AG10803 (cell line): ENCODE measurements around the gene CDK7.

Source experiments
- DNase-seq: peaks from one replicate; pipeline ENCODE4 v3.0.0; 2010; ENCODE audit warnings: low read depth
- H3K4me3 ChIP-seq: 2 replicates; pipeline ENCODE4 v1.5.1; 2011; ENCODE audit warnings: mild to moderate bottlenecking, low read length, control low read depth
- CTCF ChIP-seq: conservative IDR thresholded peaks from 2 replicates; pipeline ENCODE4 v1.5.1; 2011; ENCODE audit warnings: mild to moderate bottlenecking, low read length, control low read depth, inconsistent platforms

The CDK7 gene

GRCh38 chr5:69292306-69292705, 57.6 kb downstream of the CDK7 start:
- H3K4me3 ChIP-seq = no peak overlapping the region
- no peak for TF ChIP-seq CTCF
- DNase-seq = no peak

- no peak for DNase-seq
- no peak for TF ChIP-seq CTCF
These were observed 59.2 kb downstream of the CDK7 start for GRCh38 chr5:69293882-69294281.

GRCh38 chr5:69295088-69295754, 60.5 kb downstream of the CDK7 start:
- TF ChIP-seq CTCF = no peak
- DNase-seq = peak; percentile 21
- no peak overlapping the region for H3K4me3 ChIP-seq

More at GRCh38 chr5:69293882-69294281, 59.2 kb downstream of the CDK7 start:
- no peak overlapping the region for H3K4me3 ChIP-seq

GRCh38 chr5:69299625-69300024, 64.9 kb downstream of the CDK7 start:
- no peak overlapping the region for H3K4me3 ChIP-seq
- DNase-seq = no peak
- TF ChIP-seq CTCF = no peak

GRCh38 chr5:69300537-69301203, 66.0 kb downstream of the CDK7 start:
- no peak for DNase-seq
- no peak overlapping the region for H3K4me3 ChIP-seq
- no peak for TF ChIP-seq CTCF

- no peak for DNase-seq
These were observed 70.8 kb downstream of the CDK7 start for GRCh38 chr5:69305512-69305911.

More at GRCh38 chr5:69305512-69305911, 70.8 kb downstream of the CDK7 start:
- no peak overlapping the region for H3K4me3 ChIP-seq
- TF ChIP-seq CTCF = no peak
